DND-41 (cell line): ENCODE results near the gene SYCE3.
A peak's percentile ranks its signal among the peaks of the same experiment; 100 is the strongest.

ENCODE experiments used
- ATAC-seq: fragments of 200-7000 bp; cut with Tn5 transposase; 3 replicates; pipeline ENCODE4 v1.9.1; 2021; ENCODE audit warnings: low read depth; ENCODE audit not compliant: insufficient read depth
- DNase-seq: peaks from one replicate; pipeline ENCODE4 v3.0.0-alpha.2; 2020
- H2AFZ ChIP-seq: 2 replicates; pipeline ENCODE4 v1.6.0; 2012; ENCODE audit warnings: low read depth, low read length
- H3K27ac ChIP-seq: 2 replicates; pipeline ENCODE4 v1.5.1; 2012; ENCODE audit warnings: low read length, inconsistent platforms
- H3K27me3 ChIP-seq: fragments of 200-600 bp; sonication (generic); 2 replicates; pipeline ENCODE4 v1.6.0; 2012; ENCODE audit warnings: low read length, mild to moderate bottlenecking, inconsistent platforms; ENCODE audit not compliant: insufficient read depth, poor library complexity
- H3K36me3 ChIP-seq: 2 replicates; pipeline ENCODE4 v1.5.1; 2012; ENCODE audit warnings: low read length, inconsistent platforms; ENCODE audit not compliant: insufficient read depth
- H3K4me1 ChIP-seq: 2 replicates; pipeline ENCODE4 v1.5.1; 2012; ENCODE audit warnings: mild to moderate bottlenecking, low read length; ENCODE audit not compliant: insufficient read depth
- H3K4me2 ChIP-seq: 2 replicates; pipeline ENCODE4 v1.6.0; 2012; ENCODE audit warnings: mild to moderate bottlenecking, moderate library complexity, low read length, inconsistent platforms; ENCODE audit not compliant: insufficient read depth
- H3K4me3 ChIP-seq, 2 experiments: fragments of 200-600 bp in 1 of 2; shearing (Covaris generic) in 1 of 2; 2 replicates each; pipeline ENCODE4 v1.5.1; 2012 to 2016; ENCODE audit warnings: inconsistent platforms in 2 of 2, low read length in 2 of 2, mild to moderate bottlenecking in 2 of 2, low read depth in 1 of 2, moderate library complexity in 1 of 2
- H3K79me2 ChIP-seq: 2 replicates; pipeline ENCODE4 v1.6.0; 2012; ENCODE audit warnings: low read length, inconsistent platforms; ENCODE audit not compliant: insufficient read depth
- H3K9ac ChIP-seq: 2 replicates; pipeline ENCODE4 v1.6.0; 2012; ENCODE audit warnings: low read depth, mild to moderate bottlenecking, inconsistent platforms, low read length, moderate library complexity
- H3K9me3 ChIP-seq: 2 replicates; pipeline ENCODE4 v1.5.1; 2012; ENCODE audit warnings: low read length, moderate library complexity, mild to moderate bottlenecking, inconsistent platforms; ENCODE audit not compliant: insufficient read depth, severe bottlenecking
- H4K20me1 ChIP-seq: 2 replicates; pipeline ENCODE4 v1.6.0; 2012; ENCODE audit warnings: low read length; ENCODE audit not compliant: insufficient read depth
- CTCF ChIP-seq: IDR thresholded peaks from 2 replicates; pipeline ENCODE4 v1.5.1; 2012; ENCODE audit warnings: borderline replicate concordance, low read length, moderate library complexity, mild to moderate bottlenecking; ENCODE audit not compliant: poor library complexity, severe bottlenecking; ENCODE audit errors: extremely low read depth
- EZH2 ChIP-seq: IDR thresholded peaks from 3 replicates; pipeline ENCODE4 v1.6.1; 2012; ENCODE audit warnings: borderline replicate concordance, low read depth, mild to moderate bottlenecking, moderate library complexity, low read length, inconsistent platforms; ENCODE audit not compliant: severe bottlenecking

SYCE3 gene

GRCh38 chr22:50523458-50523805, 39.3 kb downstream of the SYCE3 start:
- no peak overlapping the region for H3K27ac ChIP-seq
- peak overlapping the region; percentile 98; the same call in 1 of the 2 replicates for H3K4me2 ChIP-seq
- H3K4me3 ChIP-seq: peak overlapping the region in 1 of 2 experiments; percentile 80; a peak in 1 of 4 replicates
- peaks cover 52% of the 10 kb centered on the region for H3K79me2 ChIP-seq
- H3K9me3 ChIP-seq: no peaks in the 10 kb centered on the region
- TF ChIP-seq EZH2: no peak
- TF ChIP-seq CTCF: no peak
- ATAC-seq (no peak), DNase-seq (no peak)
- no peaks in the 10 kb centered on the region for H3K27me3 ChIP-seq
- H3K36me3 ChIP-seq: peaks cover 53% of the 10 kb centered on the region
- H3K9ac ChIP-seq: peak overlapping the region; percentile 74; the same call in 1 of the 2 replicates
- no peak overlapping the region for H2AFZ ChIP-seq
- H4K20me1 ChIP-seq: peaks cover 42% of the 10 kb centered on the region
- H3K4me1 ChIP-seq: peaks cover 40% of the 10 kb centered on the region

GRCh38 chr22:50522806-50523438, 39.8 kb downstream of the SYCE3 start:
- H3K9me3 ChIP-seq: no peaks in the 10 kb centered on the region
- no peak overlapping the region for H3K4me3 ChIP-seq
- H2AFZ ChIP-seq: no peak overlapping the region
- H3K4me1 ChIP-seq: peaks cover 40% of the 10 kb centered on the region
- H3K4me2 ChIP-seq: no peak overlapping the region
- H3K36me3 ChIP-seq: peaks cover 58% of the 10 kb centered on the region
- no peak for TF ChIP-seq EZH2
- no peak for TF ChIP-seq CTCF
- H3K9ac ChIP-seq: no peak overlapping the region
- no peak for DNase-seq
- H3K79me2 ChIP-seq: peaks cover 52% of the 10 kb centered on the region
- no peak overlapping the region for H3K27ac ChIP-seq
- ATAC-seq: no peak
- no peaks in the 10 kb centered on the region for H3K27me3 ChIP-seq
- peaks cover 46% of the 10 kb centered on the region for H4K20me1 ChIP-seq

- Histone ChIP-seq H3K4me2 (no peak overlapping the region), H3K9me3 (no peaks in the 10 kb centered on the region), H3K36me3 (peaks cover 64% of the 10 kb centered on the region), H3K4me1 (peaks cover 37% of the 10 kb centered on the region), H3K27me3 (no peaks in the 10 kb centered on the region), H3K4me3 (no peak overlapping the region), H4K20me1 (peaks cover 53% of the 10 kb centered on the region), H3K79me2 (peaks cover 57% of the 10 kb centered on the region), H3K27ac (no peak overlapping the region), H3K9ac (no peak overlapping the region), H2AFZ (no peak overlapping the region)
- DNase-seq (no peak), ATAC-seq (no peak)
- TF ChIP-seq CTCF: no peak
- no peak for TF ChIP-seq EZH2
Observed at GRCh38 chr22:50522208-50522805, 40.4 kb downstream of the SYCE3 start.
